NCI-H2196 treated with DMSO at 0.1 percent for 48 hours (cell line): ENCODE data around the gene RDH5.
A peak's percentile ranks its signal among the peaks of the same experiment; 100 is the strongest.

Source experiments
- DNase-seq: peaks from one replicate; lab custom pipeline; 2025; ENCODE audit not compliant: unreplicated experiment; lab: John Stamatoyannopoulos, UW

Gene RDH5

DNA sequence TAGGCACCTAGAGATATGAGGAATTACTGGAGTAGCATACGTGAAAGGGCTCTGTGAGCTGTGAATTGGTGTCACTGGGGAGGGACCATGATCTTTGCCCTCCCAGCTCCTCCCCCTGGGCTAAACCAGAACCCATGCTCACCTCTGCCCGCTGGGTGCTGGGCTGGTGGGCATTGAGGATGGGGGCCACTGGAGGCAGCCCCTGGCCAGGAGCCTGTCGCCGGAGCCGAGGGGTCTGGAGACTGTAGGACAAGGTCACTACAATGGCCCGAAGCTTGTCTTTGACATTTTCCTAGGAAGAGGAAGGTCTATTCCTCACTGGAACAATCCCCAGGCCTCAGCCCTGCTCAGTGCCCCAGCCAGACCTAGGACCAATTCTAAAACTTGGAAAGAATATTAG, 24.1 kb upstream of the RDH5 start:
- DNase-seq, result no peak

DNA sequence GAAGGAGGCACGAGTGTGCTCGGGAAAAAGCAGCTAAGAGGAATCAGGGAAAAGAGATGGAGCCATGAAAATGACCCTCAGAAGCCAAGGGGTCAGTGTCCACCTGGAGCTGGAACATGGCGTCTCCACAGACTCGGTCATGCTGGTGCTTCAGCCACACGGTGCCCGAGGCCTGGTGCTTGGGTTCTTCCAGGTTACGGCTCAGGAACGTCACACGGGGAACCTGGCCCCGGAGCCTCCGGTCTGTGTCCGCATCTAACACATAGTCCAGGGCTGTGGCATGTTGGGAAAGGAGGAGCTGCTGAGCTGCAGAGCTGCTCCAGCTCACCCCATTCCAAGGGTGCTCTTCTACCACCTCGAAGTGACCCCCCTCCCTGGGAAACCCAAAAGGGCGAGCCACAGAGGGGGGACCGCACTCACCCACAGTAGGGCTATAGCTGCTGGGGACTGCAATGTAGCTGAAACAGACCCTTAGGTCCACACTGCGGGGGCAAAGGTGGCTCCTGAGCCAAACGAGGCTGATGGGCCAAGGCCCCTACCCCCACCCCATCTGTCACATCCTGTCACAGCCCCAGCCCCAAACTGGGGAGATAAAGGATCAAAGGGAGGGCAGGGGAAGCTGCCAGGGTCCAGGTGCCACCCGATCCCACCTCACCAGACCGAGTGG, 23.3 kb upstream of the RDH5 start:
- no peak for DNase-seq

DNA sequence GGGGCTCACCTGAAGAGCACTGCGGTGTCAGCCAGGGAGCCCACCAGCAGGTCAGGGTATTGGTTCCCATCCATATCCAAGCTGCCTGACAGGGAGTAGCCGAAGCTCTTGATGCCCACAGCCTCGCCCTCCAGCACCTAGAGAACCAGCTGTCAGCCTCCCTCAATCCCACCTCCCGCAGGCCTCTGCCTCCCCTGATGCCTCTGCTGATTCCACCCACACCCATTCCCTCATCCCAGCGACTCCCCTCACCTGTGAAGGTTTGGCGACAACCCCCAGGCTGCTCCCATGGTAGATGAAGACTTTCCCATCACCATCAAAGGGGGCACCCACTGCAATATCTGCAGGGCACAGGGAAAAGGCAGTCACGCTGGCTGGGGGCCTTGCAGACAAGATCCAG, 22.5 kb upstream of the RDH5 start:
- DNase-seq, result no peak

- DNase-seq, result no peak
These were observed 21.8 kb upstream of the RDH5 start for GRCh38 chr12:55698241-55698955.

DNA sequence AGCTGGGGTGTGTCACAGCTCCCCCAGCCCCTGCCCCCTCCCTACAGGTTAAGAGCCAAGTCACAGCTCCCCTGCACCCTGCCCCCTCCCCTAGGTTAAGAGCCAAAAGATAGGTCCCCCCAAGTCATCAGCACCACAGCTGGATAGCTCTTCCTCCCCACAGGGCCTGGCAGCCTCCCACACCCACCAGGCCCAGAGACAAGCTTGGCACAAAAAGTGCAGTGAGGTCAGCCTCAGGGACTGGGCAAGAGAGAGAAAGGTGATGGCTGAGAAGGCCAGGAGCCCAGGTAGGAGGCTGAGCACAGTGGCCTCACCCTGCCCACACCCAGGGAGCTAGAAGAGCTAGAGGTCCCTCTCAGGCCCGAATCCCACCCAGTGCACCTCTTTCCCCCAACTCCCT, 21.2 kb upstream of the RDH5 start:
- DNase-seq, result no peak

DNA sequence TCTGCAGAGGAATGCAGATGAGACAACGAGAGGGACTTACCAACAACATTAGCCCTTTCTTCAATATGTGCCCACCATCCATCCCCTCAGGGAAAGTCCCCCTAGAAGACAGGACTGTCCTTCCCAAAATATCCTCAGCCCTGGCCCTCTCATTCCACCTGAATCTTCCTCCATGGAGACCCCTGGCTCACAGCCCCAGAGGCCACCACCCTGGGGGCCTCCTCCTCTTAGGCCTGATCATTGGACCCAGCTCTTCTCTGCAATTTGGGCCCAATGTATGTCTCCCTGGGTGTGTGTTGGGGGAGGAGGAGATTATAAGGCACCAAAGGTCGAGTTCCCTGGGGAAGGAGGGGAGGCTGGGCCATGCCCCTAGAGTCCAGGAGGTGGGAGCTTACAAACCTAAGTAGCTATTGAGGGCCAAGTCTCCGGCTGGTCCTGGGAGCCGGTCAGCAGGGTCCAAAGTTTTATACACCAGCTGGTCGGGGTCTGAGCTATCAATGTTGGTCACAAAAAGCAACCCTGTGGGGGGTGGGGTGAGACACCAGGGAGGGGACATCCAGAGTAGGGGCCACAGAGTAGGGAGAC, 20.6 kb upstream of the RDH5 start:
- DNase-seq, result no peak

- no peak for DNase-seq
These were observed 19.8 kb upstream of the RDH5 start for GRCh38 chr12:55700255-55701018.

- DNase-seq, result no peak
These were observed 17.3 kb upstream of the RDH5 start for GRCh38 chr12:55702861-55703260.

DNA sequence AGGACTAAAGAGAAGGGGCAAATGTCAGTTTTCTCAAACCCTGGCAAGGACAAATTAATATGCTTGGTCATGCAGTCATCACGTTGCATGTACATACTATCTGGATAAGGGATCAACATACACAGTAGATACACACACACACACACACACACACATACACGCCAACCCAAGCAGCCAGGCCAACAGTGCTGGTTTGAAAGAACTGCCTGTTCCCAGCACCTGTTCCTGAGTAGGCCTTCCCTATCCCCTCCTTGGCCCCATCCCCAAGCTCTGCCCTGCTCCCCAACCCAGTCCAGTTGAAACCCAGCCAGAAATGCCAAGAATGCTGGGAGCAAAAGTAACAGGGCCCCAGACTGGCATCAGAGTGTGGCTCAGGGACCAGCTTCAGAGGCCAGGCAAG, 16.9 kb upstream of the RDH5 start:
- no peak for DNase-seq

- no peak for DNase-seq
These were observed 16.1 kb upstream of the RDH5 start for GRCh38 chr12:55703901-55704761.

DNA sequence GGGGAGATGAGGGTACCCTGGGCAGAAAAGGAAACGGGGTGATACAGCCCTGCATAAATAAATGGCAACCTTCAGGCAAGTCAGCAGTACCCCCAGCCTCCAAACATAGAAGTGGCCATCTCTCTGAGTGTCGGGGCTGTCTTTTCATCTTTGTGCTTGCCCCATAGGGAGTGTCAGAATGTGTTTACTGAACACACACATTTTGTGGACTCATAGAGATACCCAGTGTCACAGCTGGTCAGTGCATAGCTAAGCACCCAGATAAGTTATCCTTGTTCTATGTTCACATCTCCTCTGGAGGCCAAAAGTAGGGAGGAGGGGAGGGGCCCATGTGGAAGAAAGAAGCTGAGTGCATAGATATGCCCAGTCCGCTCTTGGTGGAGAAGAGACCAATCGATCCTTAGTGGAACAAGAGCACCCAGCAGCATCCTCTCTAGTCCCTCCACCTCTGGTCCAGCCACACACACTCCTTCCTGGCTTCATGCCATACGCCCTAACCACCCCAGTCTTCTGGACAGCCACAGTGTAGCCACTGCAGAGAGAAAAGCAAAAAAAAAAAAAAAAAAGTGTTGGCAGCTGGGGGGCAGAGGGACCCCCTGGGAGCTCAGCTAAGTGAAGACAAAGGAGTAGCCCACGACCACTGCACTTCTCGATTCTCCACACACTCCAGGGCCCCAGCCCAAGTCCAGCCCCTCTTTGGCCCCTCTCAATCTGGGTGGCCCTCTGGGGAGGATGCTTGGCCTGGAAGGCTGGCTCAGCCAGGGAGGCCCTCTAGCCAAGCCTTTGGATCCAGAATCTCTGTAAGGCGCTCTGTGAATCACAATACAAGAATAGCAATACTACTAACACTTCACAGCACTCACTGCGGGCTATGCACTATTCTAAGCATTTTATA, 15.1 kb upstream of the RDH5 start:
- DNase-seq, result no peak

DNA sequence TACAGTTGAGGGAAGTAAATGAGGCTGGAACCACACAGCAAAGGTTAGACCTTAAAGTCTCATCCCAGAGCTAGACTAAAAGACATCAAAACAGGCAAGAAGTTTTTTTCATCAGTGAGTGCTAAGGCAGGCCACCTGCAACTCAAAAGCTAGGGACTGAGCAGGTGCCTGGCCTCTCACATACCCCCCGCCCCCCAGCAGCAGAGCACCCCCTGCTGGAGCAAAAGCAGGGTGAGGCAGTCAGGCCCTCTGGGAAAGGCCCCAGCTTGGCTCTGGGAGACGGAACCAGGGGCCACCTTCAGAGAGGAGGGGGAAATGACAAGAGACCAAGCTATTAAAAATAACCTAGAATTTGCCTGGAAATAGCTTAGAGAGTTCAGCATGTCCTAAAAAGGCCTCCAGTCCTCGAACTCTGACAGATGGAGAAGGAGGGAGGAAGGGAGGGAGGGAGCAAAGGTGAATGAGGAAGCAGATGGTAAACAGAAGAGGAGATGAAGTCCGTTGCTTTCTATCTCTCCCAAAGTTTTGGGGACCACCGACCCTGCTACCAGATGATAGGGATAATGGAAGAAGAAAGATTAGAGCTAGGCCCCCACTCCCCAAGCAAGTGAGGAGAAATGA, 14.3 kb upstream of the RDH5 start:
- DNase-seq, result no peak

DNA sequence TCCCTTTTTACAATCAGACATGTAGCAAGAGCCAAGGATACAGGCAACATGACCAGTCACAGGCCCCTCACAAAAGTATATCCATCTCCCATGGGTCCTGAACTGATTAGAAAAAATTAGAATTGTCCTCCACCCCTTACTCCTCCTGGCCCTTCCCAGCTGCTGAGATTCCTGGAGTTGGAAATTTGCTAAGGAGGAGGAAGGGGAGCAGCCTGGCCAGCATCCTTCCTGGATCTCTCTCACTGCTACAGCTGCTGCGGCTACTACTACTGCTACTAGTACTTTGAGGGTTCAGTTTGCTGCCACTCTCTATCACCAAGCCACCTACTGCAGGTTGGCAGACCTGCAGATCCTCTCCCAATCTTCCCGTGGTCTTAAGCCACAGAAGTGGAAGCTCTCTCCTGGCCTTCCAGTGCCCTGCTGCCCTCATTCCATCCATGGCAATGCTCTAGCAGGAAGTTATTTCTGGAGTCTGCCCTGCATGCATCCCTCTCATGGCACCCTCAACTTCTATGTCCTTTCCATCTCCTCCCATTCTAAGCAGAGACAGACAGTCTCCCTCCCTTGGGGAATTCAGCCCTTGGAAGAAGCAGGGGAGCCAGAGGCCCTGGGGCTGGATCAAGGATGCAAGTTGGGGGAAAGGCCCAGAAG, 13.5 kb upstream of the RDH5 start:
- DNase-seq, result no peak

DNA sequence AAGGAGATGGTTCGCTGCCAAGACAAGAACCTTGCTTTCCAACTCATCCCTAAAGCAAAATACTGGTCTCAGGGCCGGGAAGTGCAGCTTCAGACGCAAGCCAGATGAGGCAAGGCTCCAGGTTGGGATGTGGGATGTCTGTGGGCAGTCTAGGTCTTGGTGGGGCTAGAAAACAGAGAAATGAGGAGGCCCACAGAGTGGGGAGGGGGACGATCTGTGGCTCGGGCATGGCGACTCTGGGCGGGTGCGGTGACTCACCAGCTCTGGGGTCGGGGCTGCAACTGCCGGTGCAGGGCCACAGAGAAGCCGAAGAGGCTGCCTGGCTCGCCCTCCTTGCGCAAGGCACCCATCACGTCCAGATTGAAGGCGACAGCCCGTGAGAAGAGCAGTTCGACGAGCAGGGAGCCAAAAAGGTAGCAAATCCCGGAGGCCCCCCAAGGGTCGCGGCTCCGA, 12.9 kb upstream of the RDH5 start:
- no peak for DNase-seq

DNA sequence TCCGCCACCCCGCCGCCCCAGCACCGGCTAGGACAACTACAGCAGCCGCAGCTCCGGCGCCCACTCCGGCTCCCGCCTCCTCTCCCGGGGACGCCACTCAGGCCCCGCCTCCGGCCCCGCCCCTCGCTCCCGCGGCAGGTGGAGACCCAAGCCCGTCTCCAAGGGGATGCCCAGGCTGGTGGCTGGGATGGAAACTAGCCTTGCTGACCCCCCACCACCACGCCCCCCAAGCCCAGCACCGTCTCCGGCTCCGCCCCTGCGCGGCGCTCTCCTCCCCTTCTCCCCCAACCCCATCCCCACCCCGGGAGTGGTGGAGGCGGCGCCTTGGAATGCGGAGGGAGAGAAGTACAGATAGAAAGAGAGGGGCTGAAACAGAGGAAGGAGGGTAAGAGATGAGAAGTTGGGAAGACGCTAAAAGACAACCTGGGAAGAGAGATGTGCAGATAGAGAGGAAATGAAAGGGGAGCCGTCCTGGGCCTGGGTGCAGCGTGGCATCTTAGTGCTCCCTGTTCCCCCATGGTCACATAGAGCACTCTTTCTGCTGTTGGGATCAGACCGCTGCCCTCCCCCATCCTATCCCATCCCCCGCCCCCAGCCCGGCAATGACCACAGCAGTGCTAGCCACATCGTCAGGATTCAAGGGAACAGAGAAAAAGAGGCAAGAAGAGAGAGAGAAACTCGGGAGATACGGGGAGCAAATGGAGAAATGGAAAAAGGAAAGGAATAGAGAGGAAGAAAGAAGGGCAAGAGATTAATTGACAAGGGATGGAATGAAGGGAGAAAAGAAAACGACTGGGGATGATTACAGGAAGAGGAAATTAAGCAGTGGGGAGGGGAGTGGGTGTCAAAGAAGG, 12.1 kb upstream of the RDH5 start, which contains the start of gene ITGA7:
Gene ITGA7 (minus strand): TSS at position 64 of the 854 bp plus-strand sequence. CDS start 222 bp downstream, outside the sequence.
- peak; percentile 13 for DNase-seq

GRCh38 chr12:55708695-55709233, 11.4 kb upstream of the RDH5 start:
- DNase-seq, result no peak

- no peak for DNase-seq
These were observed 8.2 kb upstream of the RDH5 start for GRCh38 chr12:55711786-55712553.
